ENCODE measurements around the gene LOC101059915.
"Not testable (repeated sequence)": the region's sequence is repeated elsewhere in the genome, so short reads cannot be mapped to it uniquely, and the experiment has no call there.

LOC101059915 gene

GRCh38 chrX:71644406-71644805 lies 22.9 kb upstream of the LOC101059915 start:
- DNase-seq, result not testable (repeated sequence)

GRCh38 chrX:71650333-71650969 lies 16.9 kb upstream of the LOC101059915 start:
- DNase-seq, result peak; percentile 53

DNA sequence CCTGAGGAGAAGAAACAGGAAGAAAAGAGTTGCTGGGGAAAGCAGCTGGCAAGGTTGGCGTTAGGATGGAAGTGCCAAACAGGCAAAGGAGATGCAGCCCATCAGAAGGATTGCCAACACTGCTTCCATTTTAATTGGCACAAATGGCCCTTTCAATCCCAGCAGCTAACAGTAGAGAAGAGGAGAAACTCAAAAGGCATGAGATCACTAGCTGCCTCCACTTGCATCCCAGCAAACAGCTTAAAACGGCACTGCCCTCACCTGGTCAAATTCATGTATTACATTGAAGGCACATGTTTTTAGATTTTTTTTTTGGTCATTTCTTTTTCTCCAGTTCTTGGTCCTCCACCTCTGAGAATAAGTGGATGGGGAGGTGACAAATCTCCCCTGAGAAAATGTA lies 14.9 kb upstream of the LOC101059915 start:
- peak; percentile 69 for DNase-seq

DNA sequence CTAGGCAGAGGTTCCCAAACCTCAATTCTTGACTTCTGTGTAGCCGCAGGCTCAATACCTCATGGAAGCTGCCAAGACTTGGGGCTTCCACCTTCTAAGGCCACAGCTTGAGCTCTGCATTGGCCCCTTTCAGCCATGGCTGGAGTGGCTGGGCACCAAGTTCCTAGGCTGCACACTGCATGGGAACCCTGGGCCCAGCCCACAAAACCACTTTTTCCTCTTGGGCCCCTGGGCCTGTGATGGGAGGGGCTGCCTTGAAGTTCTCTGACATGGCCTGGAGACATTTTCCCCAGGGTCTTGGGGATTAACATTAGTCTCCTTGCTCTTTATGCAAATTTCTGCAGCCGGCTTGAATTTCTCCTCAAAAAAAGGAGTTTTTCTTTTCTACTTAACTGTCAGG lies 14.0 kb upstream of the LOC101059915 start:
- DNase-seq, result no peak

GRCh38 chrX:71657267-71657666 lies 10.1 kb upstream of the LOC101059915 start:
- DNase-seq, result no peak

DNA sequence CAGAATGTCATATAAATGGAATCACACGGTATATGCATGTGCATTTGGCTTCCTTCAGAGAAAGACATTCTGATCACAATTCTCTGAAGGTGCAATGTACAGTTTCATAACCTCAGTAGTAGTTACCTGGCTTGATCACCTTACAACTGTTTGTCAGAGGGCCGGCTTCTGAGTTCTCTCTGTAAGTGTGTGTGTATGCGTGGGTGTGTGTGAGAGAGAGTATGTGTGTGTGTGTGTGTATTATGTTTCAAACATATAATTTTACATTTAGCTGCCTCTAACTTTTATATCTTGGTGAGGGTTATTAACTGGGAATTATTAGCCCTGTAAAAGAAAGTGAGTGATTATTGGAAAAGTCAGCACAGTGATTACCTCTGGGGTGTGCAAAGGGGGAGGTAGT lies 8.0 kb upstream of the LOC101059915 start:
- no peak for DNase-seq

DNA sequence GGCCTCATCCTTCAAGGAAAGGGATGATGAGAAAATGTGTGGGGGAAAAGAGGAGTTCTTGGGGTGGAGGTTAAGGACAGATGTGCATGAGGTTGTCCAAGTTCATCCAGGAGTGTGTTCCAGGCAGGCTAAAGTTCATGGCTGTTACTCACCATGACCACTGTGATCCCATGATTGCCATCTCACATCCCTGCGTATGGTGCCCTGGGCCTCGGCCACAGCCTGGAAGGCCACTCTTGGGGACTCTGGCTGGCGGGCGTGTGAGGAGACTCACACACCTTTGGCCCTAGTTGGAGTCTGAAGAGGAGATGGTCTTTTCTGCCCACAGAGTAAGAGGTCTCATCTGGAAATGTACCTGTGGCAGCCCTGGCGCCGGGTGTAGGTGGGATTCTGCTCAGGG lies 7.4 kb upstream of the LOC101059915 start:
- no peak for DNase-seq

DNA sequence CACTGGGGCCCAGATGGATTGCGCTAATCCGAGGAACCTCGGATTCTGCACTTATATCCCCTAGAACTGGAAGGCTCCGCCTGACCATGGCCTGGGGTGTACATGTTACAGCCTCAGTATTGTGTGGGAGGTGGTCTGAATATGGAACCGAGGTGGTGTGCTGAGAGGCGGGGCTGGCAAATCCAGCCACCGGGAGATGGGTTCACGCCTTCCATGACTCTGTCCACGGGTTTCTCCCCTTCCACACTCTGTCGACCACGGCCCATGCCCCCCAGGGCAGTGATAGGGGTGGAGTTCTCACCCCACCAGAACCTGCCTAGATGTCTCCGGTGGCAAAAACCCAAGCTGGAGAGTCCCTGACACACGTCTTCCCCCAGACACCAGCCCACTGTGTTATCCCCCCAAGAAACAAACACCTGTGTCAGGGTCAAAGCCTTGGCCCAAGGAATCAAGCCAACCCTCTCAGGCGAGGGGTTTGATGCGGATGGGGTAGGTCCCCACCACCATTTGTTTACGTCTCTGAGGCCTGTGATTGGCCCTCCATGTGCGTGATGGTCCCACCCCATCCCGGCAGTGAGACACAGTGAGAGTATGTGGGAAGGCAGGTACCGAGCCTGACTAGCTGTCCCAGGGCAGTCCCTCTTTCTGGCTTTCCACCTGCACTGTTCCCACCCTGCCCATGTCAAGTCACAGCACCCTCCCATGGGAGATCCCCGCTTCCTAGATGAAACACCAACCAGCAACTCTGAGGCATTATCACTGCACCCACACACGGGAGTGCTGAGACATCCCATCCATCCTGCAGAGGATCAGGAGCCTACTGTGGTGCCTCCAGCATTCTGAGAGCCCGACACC lies 6.6 kb upstream of the LOC101059915 start:
- DNase-seq, result no peak

- DNase-seq, result no peak
Measured at GRCh38 chrX:71661919-71662318, 5.4 kb upstream of the LOC101059915 start.

DNA sequence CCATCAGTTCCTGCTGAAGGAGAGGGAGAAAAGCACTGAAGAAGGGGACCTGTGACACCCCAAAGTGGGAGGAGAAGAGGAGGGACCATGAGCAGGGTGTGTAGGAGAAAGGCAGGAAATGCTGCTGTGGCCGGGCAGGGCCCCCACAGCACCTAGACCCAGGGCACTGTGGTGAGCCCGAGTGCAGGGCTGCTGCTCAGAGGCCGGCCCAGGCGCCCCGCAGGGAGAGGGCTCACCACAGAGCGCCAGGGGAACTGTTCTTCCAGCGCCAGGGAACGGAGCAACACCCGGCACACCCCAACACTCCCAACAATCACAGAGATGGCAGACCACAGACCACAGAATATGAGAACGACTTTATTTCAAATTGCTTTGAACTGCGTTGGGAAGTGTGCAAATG lies 4.7 kb upstream of the LOC101059915 start:
- DNase-seq, result peak; percentile 19

- DNase-seq, result peak; percentile 32
Measured at GRCh38 chrX:71663238-71663637, 4.1 kb upstream of the LOC101059915 start.

- DNase-seq, result not testable (repeated sequence)
Measured at GRCh38 chrX:71664202-71664601, 3.1 kb upstream of the LOC101059915 start.

DNA sequence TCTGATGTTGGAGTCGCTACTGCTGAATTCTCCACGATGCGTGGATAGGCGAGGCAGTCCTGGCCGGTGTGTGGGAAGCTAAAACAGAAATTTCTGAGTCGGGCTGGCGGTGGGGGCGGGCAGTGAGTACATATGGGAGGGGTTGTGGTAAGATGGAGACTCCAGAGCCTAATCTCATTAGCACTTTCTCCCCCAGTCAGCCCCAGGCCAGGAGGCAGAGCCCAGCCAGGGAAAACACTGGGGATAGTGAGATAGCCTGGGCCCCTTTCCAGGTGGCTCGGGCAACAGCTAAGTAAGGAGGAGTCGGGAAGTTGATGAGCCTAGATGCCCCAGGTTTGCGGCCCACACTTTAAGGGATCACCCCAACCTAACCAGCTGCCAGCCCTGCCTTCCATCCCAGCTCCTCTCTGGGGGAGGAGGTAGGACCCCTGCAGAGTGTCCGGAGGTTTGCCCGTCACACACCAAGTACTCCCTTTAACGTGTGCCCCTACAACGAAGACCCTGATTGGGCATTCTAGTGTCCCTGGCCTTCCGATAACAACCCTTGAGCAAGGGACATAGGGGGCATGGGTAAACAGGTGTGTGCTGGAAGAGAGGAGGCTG lies 2.4 kb upstream of the LOC101059915 start:
- DNase-seq, result no peak

GRCh38 chrX:71665747-71666146 lies 1.6 kb upstream of the LOC101059915 start:
- no peak for DNase-seq

DNA sequence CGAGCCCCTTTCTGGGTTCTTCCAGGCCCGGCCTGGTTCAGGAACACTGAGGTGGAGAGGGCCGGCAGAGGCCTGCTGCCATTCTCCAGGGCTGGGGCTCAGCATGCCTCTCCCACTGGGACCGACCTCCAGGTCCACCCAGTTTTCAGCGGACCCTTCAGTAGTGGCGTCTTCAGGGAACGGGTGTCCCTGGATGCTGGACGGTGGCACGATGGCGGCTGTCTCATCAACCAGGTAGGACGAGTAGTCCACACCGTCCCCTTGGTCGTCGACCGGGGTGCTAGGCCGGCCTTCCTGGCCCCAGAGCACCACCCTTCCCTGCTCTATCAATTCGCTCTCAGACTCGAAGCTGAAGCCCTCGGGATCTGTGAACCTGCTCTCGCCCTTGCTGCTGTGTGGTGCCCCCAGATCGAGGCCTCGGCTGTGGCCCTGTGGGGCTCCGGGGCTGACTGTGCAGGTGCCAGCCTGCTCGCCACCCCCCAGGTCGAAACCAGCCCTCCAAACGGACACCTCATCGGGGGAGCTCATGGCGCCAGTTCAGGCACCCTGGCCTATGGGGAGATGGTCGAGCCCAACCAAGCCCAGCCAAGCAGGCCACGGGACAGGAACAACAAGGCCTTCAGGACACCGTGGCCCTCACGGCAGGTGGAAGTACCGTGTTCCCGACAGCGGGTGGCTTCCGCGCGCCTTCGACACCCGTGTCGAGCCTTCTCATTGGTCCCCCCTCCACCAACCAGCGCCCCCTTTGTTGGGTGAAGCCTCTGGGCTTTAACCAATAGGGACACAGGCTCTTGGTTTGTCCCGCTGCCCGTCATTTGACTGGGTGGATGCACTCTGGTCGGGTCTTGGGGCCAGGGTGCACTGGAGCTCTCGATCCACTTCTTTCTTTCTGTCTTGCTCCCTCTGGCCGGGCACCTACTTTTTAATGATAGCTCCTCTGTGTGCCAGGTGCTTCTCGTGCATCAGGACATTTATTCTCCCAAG lies 814 bp upstream of the LOC101059915 start:
- DNase-seq, result no peak

DNA sequence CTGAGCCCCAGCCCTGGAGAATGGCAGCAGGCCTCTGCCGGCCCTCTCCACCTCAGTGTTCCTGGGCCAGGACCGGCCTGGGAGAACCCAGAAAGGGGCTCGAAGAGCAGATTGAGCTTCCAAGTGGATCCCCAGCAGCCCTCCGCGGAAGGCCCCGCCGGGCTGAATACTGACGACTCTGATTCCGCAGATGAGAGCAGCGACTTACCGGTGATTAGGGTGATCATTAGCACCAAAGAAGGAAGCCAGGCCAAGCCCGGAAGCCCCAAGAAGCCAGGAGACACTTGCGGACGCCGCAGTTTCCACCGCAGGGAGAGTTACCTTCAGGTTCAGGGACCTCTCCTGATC lies 876 bp downstream of the LOC101059915 start:
- no peak for DNase-seq

GRCh38 chrX:71669492-71669891 lies 2.1 kb downstream of the LOC101059915 start:
- DNase-seq, result no peak

DNA sequence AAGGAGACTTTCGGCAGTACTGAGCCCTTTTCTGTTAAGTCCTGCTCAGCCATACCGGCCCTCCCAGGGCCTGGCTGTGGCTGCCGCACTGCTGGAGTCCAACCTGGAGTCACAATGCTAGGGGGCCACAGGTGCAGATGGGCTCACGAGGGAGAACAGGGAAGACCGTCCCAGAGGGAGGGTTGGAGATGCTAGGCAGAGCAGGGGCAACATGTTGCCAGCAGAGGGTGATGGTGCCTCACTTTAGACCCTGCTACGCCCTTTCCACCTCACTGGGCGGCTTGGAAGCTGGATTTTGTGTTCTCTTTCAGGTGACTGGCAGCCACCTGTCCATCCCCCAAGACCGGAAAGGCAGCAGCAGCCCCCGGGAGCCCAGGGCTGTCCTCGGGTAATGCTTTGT lies 2.6 kb downstream of the LOC101059915 start:
- peak; percentile 37 for DNase-seq

DNA sequence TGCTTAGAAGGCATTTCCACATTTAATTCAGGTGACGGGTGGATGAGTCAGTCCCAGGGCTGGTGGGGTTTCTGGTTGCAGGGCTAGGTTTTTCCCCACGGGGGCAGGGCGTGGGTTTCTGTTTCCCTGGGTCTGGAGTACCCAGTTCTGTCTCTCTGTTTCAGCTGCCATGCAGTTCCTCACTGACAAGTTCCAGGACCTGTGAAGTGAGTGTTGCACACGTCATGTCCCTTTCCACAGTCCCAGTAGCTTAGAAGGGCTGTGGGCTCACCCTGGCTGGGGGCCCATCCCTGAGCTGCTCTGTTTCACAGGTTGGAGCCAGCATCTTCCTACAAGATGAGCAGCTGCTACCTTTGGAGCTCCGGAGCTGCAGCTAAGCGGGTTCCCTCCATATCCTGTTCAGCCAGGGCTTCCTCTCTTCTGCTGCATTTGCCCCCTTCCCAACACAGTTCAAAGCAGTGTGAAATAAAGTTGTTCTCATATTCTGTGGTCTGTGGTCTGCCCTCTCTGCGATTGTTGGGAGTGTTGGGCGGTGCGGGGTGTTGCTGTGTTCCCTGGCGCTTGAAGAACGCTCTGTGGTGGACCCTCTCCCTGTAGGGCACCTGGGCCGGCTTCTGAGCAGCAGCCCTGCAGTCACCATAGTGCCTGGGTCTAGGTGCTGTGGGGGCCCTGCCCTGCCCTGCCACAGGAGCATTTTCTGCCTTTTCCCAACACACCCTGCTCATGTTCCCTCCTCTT lies 3.9 kb downstream of the LOC101059915 start:
- DNase-seq, result no peak

- DNase-seq, result no peak
Measured at GRCh38 chrX:71671938-71672337, 4.6 kb downstream of the LOC101059915 start.

GRCh38 chrX:71675636-71676035 lies 8.3 kb downstream of the LOC101059915 start:
- not testable (repeated sequence) for DNase-seq
